Kidney (tissue), 14 donors: Measurements from ENCODE around the gene HAUS3. TPM values are rescaled to one million over a fixed set of nuclear protein-coding genes. Genes with fewer than 3 reads are reported as not detected.

Experiments used
- DNase-seq, 5 donors: peaks; one replicate each; pipeline ENCODE4 v3.0.0-alpha.2; 2013 to 2020
- FAIRE-seq: peaks from 2 replicates; lab custom pipeline; 2012; peaks lifted over from hg19 to GRCh38; lab: Jason Lieb, UNC
- H3K27ac ChIP-seq, 2 donors: one replicate each; pipeline ENCODE4 v1.7.0; 2013; ENCODE audit warnings: low read depth in 2 of 2, low read length in 2 of 2, inconsistent platforms in 1 of 2
- H3K27me3 ChIP-seq: one replicate; pipeline ENCODE4 v1.7.1; 2013; ENCODE audit warnings: low read length, inconsistent platforms; ENCODE audit not compliant: control insufficient read depth, insufficient read depth
- H3K36me3 ChIP-seq, 3 donors: one replicate each; pipeline versions ENCODE4 v1.7.0 to v1.7.1; 2013; ENCODE audit warnings: low read length in 3 of 3, control low read depth in 1 of 3, inconsistent platforms in 1 of 3; ENCODE audit not compliant: insufficient read depth in 3 of 3, control insufficient read depth in 2 of 3
- H3K4me1 ChIP-seq, 3 donors: one replicate each; pipeline versions ENCODE4 v1.7.0 to v1.7.1; 2013; ENCODE audit warnings: low read length in 3 of 3, inconsistent platforms in 1 of 3, low read depth in 1 of 3; ENCODE audit not compliant: control insufficient read depth in 2 of 3, insufficient read depth in 2 of 3
- H3K4me3 ChIP-seq, 3 donors: one replicate each; pipeline versions ENCODE4 v1.7.0 to v1.8.1; 2013; ENCODE audit warnings: low read length in 3 of 3, control low read depth in 1 of 3, inconsistent platforms in 1 of 3
- H3K9ac ChIP-seq, 3 donors: one replicate each; pipeline versions ENCODE4 v1.7.0 to v1.7.1; 2013; ENCODE audit warnings: low read length in 3 of 3, control low read depth in 1 of 3, inconsistent platforms in 1 of 3
- H3K9me3 ChIP-seq, 3 donors: one replicate each; pipeline versions ENCODE4 v1.7.0 to v1.7.1; 2013; ENCODE audit warnings: low read length in 3 of 3, control low read depth in 1 of 3, inconsistent platforms in 1 of 3; ENCODE audit not compliant: control insufficient read depth in 2 of 3, insufficient read depth in 1 of 3
- intact Hi-C: fragments of 100-400 bp; cut with DNase I; formaldehyde crosslinking; loops from one replicate; pipeline ENCODE4 v1.11.1; 2022
- polyA plus RNA-seq: library from polyadenylated mRNA; stranded (reverse); fragments of 350-450 nt; fragmentation: Illumina TruSeq; extraction: RNeasy Lipid Tissue Mini Kit (QIAGEN cat#74804); gene quantifications from one replicate; pipeline ENCODE4 v1.2.3, GENCODE V29; 2014; ENCODE audit warnings: low read depth, low replicate concordance; ENCODE audit not compliant: insufficient read depth
- total RNA-seq: library from RNA; stranded (reverse); fragmentation: NEBNext Ultra II Directional; extraction: Animal tissue kit (Norgen Biotek cat#: 25700); gene quantifications from one replicate; pipeline ENCODE4 v1.2.1, GENCODE V29; 2021
- TF ChIP-seq, protein P1 (sequence below): IDR thresholded peaks from 3 replicates; pipeline ENCODE4 v1.5.1; 2012; ENCODE audit warnings: mild to moderate bottlenecking, moderate library complexity, borderline replicate concordance; ENCODE audit not compliant: insufficient read depth; ENCODE audit errors: extremely low read depth
- donor health status: control.
- donor health status: control.
- donor health status: control.
- donor health status: control.
- donor health status: control.
- donor health status: DM: yes; HTN: yes; CAD: no.
- donor health status: Normal renal cell carcinoma (clear cell type).

Gene HAUS3
- total and polyA plus RNA-seq, 2 donors from 2014 or later = 4.1 to 12.1 TPM

- DNase-seq (peak in 1 of 5 donors; percentile 62), FAIRE-seq (no peak)
- intact Hi-C loops = no loop called here
- H3K4me3 ChIP-seq = no peak overlapping the region
- no peak overlapping the region for H3K9ac ChIP-seq
- no peaks in the 10 kb centered on the region for H3K36me3 ChIP-seq
- no peaks in the 10 kb centered on the region for H3K9me3 ChIP-seq
- peaks cover 0 to 4% (median 0%) of the 10 kb centered on the region in 3 donors for H3K4me1 ChIP-seq
- peak overlapping the region in 1 of 2 donors; percentile 47 for H3K27ac ChIP-seq
- H3K27me3 ChIP-seq = no peaks in the 10 kb centered on the region
- TF ChIP-seq, protein P1, sequence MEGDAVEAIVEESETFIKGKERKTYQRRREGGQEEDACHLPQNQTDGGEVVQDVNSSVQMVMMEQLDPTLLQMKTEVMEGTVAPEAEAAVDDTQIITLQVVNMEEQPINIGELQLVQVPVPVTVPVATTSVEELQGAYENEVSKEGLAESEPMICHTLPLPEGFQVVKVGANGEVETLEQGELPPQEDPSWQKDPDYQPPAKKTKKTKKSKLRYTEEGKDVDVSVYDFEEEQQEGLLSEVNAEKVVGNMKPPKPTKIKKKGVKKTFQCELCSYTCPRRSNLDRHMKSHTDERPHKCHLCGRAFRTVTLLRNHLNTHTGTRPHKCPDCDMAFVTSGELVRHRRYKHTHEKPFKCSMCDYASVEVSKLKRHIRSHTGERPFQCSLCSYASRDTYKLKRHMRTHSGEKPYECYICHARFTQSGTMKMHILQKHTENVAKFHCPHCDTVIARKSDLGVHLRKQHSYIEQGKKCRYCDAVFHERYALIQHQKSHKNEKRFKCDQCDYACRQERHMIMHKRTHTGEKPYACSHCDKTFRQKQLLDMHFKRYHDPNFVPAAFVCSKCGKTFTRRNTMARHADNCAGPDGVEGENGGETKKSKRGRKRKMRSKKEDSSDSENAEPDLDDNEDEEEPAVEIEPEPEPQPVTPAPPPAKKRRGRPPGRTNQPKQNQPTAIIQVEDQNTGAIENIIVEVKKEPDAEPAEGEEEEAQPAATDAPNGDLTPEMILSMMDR = peak; percentile 5
Measured at GRCh38 chr4:2281575-2282343, 39.8 kb upstream of the HAUS3 start.

- Histone ChIP-seq H3K27ac (no peak overlapping the region), H3K4me1 (peaks cover 0 to 4% (median 0%) of the 10 kb centered on the region in 3 donors), H3K9me3 (no peaks in the 10 kb centered on the region), H3K9ac (no peak overlapping the region), H3K27me3 (no peaks in the 10 kb centered on the region), H3K36me3 (no peaks in the 10 kb centered on the region), H3K4me3 (no peak overlapping the region)
- FAIRE-seq (no peak), DNase-seq (peak in 1 of 5 donors; percentile 37)
- TF ChIP-seq, protein P1 = no peak
- intact Hi-C loops = no loop called here
Measured at GRCh38 chr4:2280531-2281300, 38.8 kb upstream of the HAUS3 start.

GRCh38 chr4:2277956-2278355, 36.0 kb upstream of the HAUS3 start:
- H3K9me3 ChIP-seq = no peaks in the 10 kb centered on the region
- no peak overlapping the region for H3K4me3 ChIP-seq
- H3K27me3 ChIP-seq = no peaks in the 10 kb centered on the region
- intact Hi-C loops = no loop called here
- H3K36me3 ChIP-seq = no peaks in the 10 kb centered on the region
- H3K9ac ChIP-seq = no peak overlapping the region
- peaks cover 0 to 4% (median 0%) of the 10 kb centered on the region in 3 donors for H3K4me1 ChIP-seq
- TF ChIP-seq, protein P1 = no peak
- no peak for FAIRE-seq
- DNase-seq = peak in 1 of 5 donors; percentile 6
- H3K27ac ChIP-seq = no peak overlapping the region
